HepG2 (cell line): ENCODE results near the gene ATP8B4. TPM values are rescaled to one million over a fixed set of nuclear protein-coding genes. Genes with fewer than 3 reads are reported as not detected.

Source experiments
- AHDC1 ChIP-seq: sonication (generic); formaldehyde crosslinking; IDR thresholded peaks from 2 replicates; pipeline ENCODE4 v1.5.1; 2020; ENCODE audit warnings: mild to moderate bottlenecking, missing genetic modification reagents, borderline replicate concordance
- ARNT ChIP-seq: fragments of 450-650 bp; IDR thresholded peaks from 2 replicates; pipeline ENCODE4 v1.6.1; 2017
- CREM ChIP-seq, 2 experiments: sonication (generic) in 1 of 2; formaldehyde crosslinking in 1 of 2; IDR thresholded peaks; 2 replicates each; pipeline versions ENCODE4 v1.4.0 to v1.6.1; 2016 to 2020; ENCODE audit warnings: antibody characterized with exemption in 1 of 2, mild to moderate bottlenecking in 1 of 2, missing genetic modification reagents in 1 of 2
- EHMT2 ChIP-seq: fragments of 200-600 bp; sonication (generic); IDR thresholded peaks from 2 replicates; pipeline ENCODE4 v1.7.0; 2017; ENCODE audit warnings: antibody characterized with exemption, low read depth, low read length, borderline replicate concordance
- ETV5 ChIP-seq: IDR thresholded peaks from 2 replicates; pipeline ENCODE4 v1.6.1; 2018; ENCODE audit warnings: missing biosample characterization, missing genetic modification reagents, inconsistent platforms, borderline replicate concordance
- FOXA3 ChIP-seq: IDR thresholded peaks from 2 replicates; pipeline ENCODE4 v1.6.1; 2016; ENCODE audit warnings: missing genetic modification reagents, missing compliant biosample characterization
- GLI4 ChIP-seq: sonication (generic); formaldehyde crosslinking; IDR thresholded peaks from 2 replicates; pipeline ENCODE4 v1.5.1; 2020; ENCODE audit warnings: missing genetic modification reagents, mild to moderate bottlenecking, moderate library complexity, borderline replicate concordance
- GTF2F1 ChIP-seq: fragments of 150-350 bp; IDR thresholded peaks from 2 replicates; pipeline ENCODE4 v1.6.1; 2014; ENCODE audit warnings: low read length
- MXD4 ChIP-seq: IDR thresholded peaks from 2 replicates; pipeline ENCODE4 v1.6.1; 2016; ENCODE audit warnings: mild to moderate bottlenecking, missing biosample characterization, missing genetic modification reagents
- NCOA5 ChIP-seq: sonication (generic); formaldehyde crosslinking; IDR thresholded peaks from 2 replicates; pipeline ENCODE4 v1.4.0; 2020; ENCODE audit warnings: missing genetic modification reagents
- NFYC ChIP-seq: IDR thresholded peaks from 2 replicates; pipeline ENCODE4 v1.6.1; 2016; ENCODE audit warnings: missing genetic modification reagents, missing compliant biosample characterization
- PAF1 ChIP-seq: IDR thresholded peaks from 2 replicates; pipeline ENCODE4 v1.6.1; 2016; ENCODE audit warnings: missing genetic modification reagents, missing compliant biosample characterization
- SMC3 ChIP-seq: IDR thresholded peaks from 2 replicates; pipeline ENCODE4 v1.6.1; 2011; ENCODE audit warnings: low read length, improper control_type of control experiment
- SP140L ChIP-seq: sonication (generic); formaldehyde crosslinking; IDR thresholded peaks from 2 replicates; pipeline ENCODE4 v1.4.0; 2020; ENCODE audit warnings: missing genetic modification reagents, borderline replicate concordance
- TARDBP ChIP-seq: sonication (generic); formaldehyde crosslinking; IDR thresholded peaks from 2 replicates; pipeline ENCODE4 v1.8.0; 2022; ENCODE audit warnings: mild to moderate bottlenecking, missing genetic modification reagents
- TEAD3 ChIP-seq: optimal IDR thresholded peaks from 2 replicates; pipeline ENCODE3; 2016; ENCODE audit warnings: borderline replicate concordance
- ZNF3 ChIP-seq: IDR thresholded peaks from 2 replicates; pipeline ENCODE4 v1.7.0; 2017; ENCODE audit warnings: inconsistent platforms
- ZNF816 ChIP-seq: sonication (generic); formaldehyde crosslinking; IDR thresholded peaks from 2 replicates; pipeline ENCODE4 v1.8.0; 2022; ENCODE audit warnings: missing genetic modification reagents, mild to moderate bottlenecking, borderline replicate concordance
- polyA plus RNA-seq, 8 experiments: library from polyadenylated mRNA; depleted of rRNA in 3 of 8; stranded (reverse) in 7 of 8; unstranded in 1 of 8; fragments of >200 nt; fragmentation: Illumina TruSeq in 4 of 8; extraction: Trizol in 4 of 8; gene quantifications; 2 replicates each; pipeline versions ENCODE4 v1.2.1 to v1.2.3, GENCODE V29; 2011 to 2016; ENCODE audit warnings: low read depth in 4 of 8, missing spikeins in 1 of 8, mixed read lengths in 1 of 8; ENCODE audit not compliant: insufficient read depth in 1 of 8
- total RNA-seq, 5 experiments: library from RNA; depleted of rRNA; stranded (reverse); fragments of >200 nt; fragmentation: Illumina TruSeq; extraction: Trizol; gene quantifications; 2 replicates each; pipeline ENCODE4 v1.2.3, GENCODE V29; 2016; ENCODE audit warnings: low read depth in 1 of 5
- TF ChIP-seq, protein P1 (sequence below): sonication (generic); formaldehyde crosslinking; IDR thresholded peaks from 2 replicates; pipeline ENCODE4 v1.8.0; 2022; ENCODE audit warnings: missing genetic modification reagents, mild to moderate bottlenecking, borderline replicate concordance
- TF ChIP-seq, protein P2 (sequence below): IDR thresholded peaks from 2 replicates; pipeline ENCODE4 v1.4.0; 2020; ENCODE audit warnings: mild to moderate bottlenecking, missing genetic modification reagents
- TF ChIP-seq, protein P3 (sequence below): sonication (generic); formaldehyde crosslinking; IDR thresholded peaks from 2 replicates; pipeline ENCODE4 v1.5.0; 2020; ENCODE audit warnings: missing genetic modification reagents

Gene ATP8B4
- total and polyA plus RNA-seq, 2 of the 13 experiments (the other 11 are each of a cell fraction or from before 2014, with no cell fraction given): 0.24 to 0.69 TPM

- TF ChIP-seq NFYC (no peak), TEAD3 (CRISPR knock-in tag) (peak; percentile 77), SP140L (CRISPR knock-in tag) (no peak), SMC3 (peak; percentile 80), TARDBP (CRISPR knock-in tag) (no peak), PAF1 (no peak), AHDC1 (no peak), GLI4 (CRISPR knock-in tag) (no peak), FOXA3 (CRISPR knock-in tag) (no peak), ETV5 (no peak), NCOA5 (no peak), ZNF3 (CRISPR knock-in tag) (no peak), ZNF816 (no peak), GTF2F1 (no peak), ARNT (no peak), CREM (IDR thresholded peaks at IDR 0.05) (no peak), CREM (CRISPR knock-in tag; IDR thresholded peaks at IDR 0.05) (no peak), MXD4 (CRISPR knock-in tag) (no peak), EHMT2 (no peak)
- TF ChIP-seq, protein P1, sequence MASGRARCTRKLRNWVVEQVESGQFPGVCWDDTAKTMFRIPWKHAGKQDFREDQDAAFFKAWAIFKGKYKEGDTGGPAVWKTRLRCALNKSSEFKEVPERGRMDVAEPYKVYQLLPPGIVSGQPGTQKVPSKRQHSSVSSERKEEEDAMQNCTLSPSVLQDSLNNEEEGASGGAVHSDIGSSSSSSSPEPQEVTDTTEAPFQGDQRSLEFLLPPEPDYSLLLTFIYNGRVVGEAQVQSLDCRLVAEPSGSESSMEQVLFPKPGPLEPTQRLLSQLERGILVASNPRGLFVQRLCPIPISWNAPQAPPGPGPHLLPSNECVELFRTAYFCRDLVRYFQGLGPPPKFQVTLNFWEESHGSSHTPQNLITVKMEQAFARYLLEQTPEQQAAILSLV (CRISPR knock-in tag): no peak
- TF ChIP-seq, protein P2, sequence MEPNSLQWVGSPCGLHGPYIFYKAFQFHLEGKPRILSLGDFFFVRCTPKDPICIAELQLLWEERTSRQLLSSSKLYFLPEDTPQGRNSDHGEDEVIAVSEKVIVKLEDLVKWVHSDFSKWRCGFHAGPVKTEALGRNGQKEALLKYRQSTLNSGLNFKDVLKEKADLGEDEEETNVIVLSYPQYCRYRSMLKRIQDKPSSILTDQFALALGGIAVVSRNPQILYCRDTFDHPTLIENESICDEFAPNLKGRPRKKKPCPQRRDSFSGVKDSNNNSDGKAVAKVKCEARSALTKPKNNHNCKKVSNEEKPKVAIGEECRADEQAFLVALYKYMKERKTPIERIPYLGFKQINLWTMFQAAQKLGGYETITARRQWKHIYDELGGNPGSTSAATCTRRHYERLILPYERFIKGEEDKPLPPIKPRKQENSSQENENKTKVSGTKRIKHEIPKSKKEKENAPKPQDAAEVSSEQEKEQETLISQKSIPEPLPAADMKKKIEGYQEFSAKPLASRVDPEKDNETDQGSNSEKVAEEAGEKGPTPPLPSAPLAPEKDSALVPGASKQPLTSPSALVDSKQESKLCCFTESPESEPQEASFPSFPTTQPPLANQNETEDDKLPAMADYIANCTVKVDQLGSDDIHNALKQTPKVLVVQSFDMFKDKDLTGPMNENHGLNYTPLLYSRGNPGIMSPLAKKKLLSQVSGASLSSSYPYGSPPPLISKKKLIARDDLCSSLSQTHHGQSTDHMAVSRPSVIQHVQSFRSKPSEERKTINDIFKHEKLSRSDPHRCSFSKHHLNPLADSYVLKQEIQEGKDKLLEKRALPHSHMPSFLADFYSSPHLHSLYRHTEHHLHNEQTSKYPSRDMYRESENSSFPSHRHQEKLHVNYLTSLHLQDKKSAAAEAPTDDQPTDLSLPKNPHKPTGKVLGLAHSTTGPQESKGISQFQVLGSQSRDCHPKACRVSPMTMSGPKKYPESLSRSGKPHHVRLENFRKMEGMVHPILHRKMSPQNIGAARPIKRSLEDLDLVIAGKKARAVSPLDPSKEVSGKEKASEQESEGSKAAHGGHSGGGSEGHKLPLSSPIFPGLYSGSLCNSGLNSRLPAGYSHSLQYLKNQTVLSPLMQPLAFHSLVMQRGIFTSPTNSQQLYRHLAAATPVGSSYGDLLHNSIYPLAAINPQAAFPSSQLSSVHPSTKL (CRISPR knock-in tag): no peak
- TF ChIP-seq, protein P3, sequence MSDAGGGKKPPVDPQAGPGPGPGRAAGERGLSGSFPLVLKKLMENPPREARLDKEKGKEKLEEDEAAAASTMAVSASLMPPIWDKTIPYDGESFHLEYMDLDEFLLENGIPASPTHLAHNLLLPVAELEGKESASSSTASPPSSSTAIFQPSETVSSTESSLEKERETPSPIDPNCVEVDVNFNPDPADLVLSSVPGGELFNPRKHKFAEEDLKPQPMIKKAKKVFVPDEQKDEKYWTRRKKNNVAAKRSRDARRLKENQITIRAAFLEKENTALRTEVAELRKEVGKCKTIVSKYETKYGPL (CRISPR knock-in tag): no peak
Observed at GRCh38 chr15:50148362-50148963, 29.4 kb upstream of the ATP8B4 start (continued).
